ENCODE results near the gene SLC4A7.

GRCh38 chr3:27462228-27462627 lies 22.0 kb downstream of the SLC4A7 start:
- TF ChIP-seq CTCF (IDR thresholded peaks at IDR 0.05) = no peak
- TF ChIP-seq POLR2A (IDR thresholded peaks at IDR 0.05) = no peak
